ENCODE measurements around the gene NAA11. TPM values are rescaled to one million over a fixed set of nuclear protein-coding genes. Genes with fewer than 3 reads are reported as not detected.

Gene NAA11
- not detected in 2 replicates for total RNA-seq

GRCh38 chr4:79325864-79326328 is at the start of gene NAA11:
Gene NAA11, minus strand, starts transcription at chr4:79326061. Its CDS starts 184 bp downstream, at chr4:79325877.

Other genes with a start within 250 kb of the NAA11 start
- gene GK2, start 82.2 kb upstream of the NAA11 start, total RNA-seq = not detected in 2 replicates

All from smooth muscle cell of bladder (primary cell).